IPS-NIHi7 (cell line): ENCODE measurements around the gene RBM15B.

Experiments
- DNase-seq: peaks from one replicate; pipeline ENCODE4 v3.0.0; 2012; ENCODE audit warnings: mixed read lengths; ENCODE audit errors: extremely low spot score

Gene RBM15B

DNA sequence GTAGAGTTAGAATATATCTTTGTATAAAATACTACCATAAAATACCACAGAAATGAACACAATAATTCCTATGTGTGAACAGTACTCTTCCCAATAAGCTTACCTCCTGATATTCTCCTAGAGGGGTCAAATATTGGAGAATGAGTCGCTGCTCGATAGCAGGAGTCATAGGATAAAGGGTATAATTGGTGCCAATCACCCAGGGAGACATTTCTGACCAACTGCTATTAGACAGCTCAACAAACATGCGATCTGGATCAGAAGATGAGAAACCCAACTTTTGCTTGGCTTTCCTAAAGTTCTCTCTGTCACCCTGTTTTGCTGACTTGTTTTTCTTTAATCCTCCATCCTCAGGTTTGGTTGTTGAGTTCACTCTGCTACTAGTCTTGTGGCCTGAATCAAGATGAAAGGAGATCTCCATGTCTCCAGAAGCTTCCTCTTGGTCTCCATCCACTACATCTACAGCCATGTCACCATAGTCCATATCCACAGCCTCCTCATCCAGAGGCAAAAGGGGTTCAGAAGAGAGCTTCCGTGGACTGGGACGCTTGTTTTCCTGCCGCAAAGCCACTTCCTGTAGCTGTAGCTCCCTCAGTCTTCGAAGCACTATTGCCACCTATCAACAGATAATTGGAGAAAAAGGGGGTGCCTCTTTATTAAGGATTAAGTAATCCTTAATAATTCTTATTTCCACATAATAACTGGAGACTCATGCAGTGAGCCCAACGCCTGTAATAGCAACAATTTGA is 50.4 kb downstream of the RBM15B start:
- no peak for DNase-seq

DNA sequence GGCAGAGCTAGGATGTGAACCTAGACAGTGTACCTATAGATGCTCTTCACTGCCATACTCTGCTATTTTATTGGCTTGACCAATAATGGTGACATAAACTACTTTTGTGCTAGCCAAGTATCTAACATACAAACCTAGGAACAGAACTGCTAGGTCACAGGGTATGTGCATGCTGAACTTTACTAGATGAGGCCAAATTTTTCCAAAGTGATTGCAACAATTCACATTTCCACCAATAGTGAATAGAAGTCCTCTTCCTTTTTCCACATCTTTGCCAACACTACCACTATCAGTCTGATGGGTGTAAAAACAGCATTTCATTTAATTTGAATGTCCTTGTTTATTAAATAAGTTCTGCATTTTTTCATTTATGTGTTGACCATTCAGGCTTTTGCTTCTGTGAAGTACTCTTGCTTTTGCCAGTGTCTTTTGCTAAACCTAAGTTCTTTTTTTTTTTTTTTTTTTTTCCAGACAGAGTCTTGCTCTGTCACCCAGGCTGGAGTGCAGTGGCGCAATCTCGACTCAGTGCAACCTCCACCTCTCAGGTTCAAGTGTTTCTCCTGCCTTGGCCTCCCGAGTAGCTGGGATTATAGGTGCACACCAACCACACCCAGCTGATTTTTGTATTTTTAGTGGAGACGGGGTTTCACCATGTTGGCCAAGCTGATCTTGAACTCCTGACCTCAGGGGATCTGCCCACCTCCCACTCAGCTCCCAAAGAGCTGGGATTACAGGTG is 54.6 kb downstream of the RBM15B start:
- no peak for DNase-seq
